Upper lobe of right lung (tissue), 1 donor: ENCODE measurements around the gene RAB31. TPM values are rescaled to one million over a fixed set of nuclear protein-coding genes. Genes with fewer than 3 reads are reported as not detected.
A peak's percentile ranks its signal among the peaks of the same experiment; 100 is the strongest.
"Not testable (repeated sequence)": the region's sequence is repeated elsewhere in the genome, so short reads cannot be mapped to it uniquely, and the experiment has no call there.

Experiments
- ATAC-seq: fragments of 200-7000 bp; cut with Tn5 transposase; one replicate; pipeline ENCODE4 v1.9.1; 2020; ENCODE audit warnings: mild to moderate bottlenecking, moderate library complexity
- DNase-seq: peaks from one replicate; pipeline ENCODE4 v3.0.0-alpha.2; 2020
- H3K27ac ChIP-seq: fragments of 200-600 bp; one replicate; pipeline ENCODE4 v1.8.0; 2022
- H3K27me3 ChIP-seq: fragments of 200-600 bp; one replicate; pipeline ENCODE4 v1.8.0; 2022; ENCODE audit warnings: mild to moderate bottlenecking
- H3K36me3 ChIP-seq: fragments of 200-600 bp; one replicate; pipeline ENCODE4 v1.8.0; 2022
- H3K4me1 ChIP-seq: fragments of 200-600 bp; one replicate; pipeline ENCODE4 v1.8.0; 2022
- H3K4me3 ChIP-seq: fragments of 200-600 bp; one replicate; pipeline ENCODE4 v1.8.0; 2022; ENCODE audit warnings: mild to moderate bottlenecking
- H3K9me3 ChIP-seq: fragments of 200-600 bp; one replicate; pipeline ENCODE4 v1.8.0; 2022
- intact Hi-C: fragments of 100-400 bp; cut with DNase I; formaldehyde crosslinking; loops from one replicate; pipeline ENCODE4 v1.11.0; 2022
- total RNA-seq: library from RNA; stranded (reverse); fragmentation: NEBNext Ultra II Directional; extraction: Animal tissue kit (Norgen Biotek cat#: 25700); gene quantifications from one replicate; pipeline ENCODE4 v1.2.1, GENCODE V29; 2021
- TF ChIP-seq, protein P1 (sequence below): fragments of 200-600 bp; IDR thresholded peaks from one replicate; pipeline ENCODE4 v1.8.0; 2022; ENCODE audit warnings: antibody characterized with exemption
- donor health status: DM: no; HTN: yes; CAD: no; lungs with severe emphysema.

The RAB31 gene
- total RNA-seq, 1 donor from 2014 or later, result 137 TPM

DNA sequence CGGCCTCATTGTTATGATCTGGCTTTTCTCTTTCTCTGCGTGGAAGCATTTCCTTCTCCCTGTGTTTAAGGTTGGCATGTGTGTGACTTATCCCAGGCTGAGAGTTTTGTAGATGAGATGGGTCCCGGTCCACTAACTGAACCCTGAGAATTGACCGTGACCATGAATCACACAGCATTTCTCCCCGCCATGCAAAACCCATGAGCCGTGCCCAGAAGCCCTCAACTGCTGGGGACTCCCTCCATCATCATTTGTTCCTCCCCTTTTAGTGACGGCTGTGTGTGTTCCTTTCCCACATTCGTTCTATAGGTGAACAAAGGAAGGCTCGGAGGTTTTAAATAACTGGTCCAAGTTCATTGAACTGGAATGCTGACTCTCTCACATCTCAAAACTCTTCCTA is 147.6 kb downstream of the RAB31 start:
- no peak for DNase-seq
- Histone ChIP-seq H3K4me3 (no peak overlapping the region), H3K4me1 (peaks cover 45% of the 10 kb centered on the region), H3K27me3 (no peaks in the 10 kb centered on the region), H3K27ac (peak overlapping the region; percentile 77), H3K36me3 (no peaks in the 10 kb centered on the region), H3K9me3 (no peaks in the 10 kb centered on the region)
- TF ChIP-seq, protein P1, sequence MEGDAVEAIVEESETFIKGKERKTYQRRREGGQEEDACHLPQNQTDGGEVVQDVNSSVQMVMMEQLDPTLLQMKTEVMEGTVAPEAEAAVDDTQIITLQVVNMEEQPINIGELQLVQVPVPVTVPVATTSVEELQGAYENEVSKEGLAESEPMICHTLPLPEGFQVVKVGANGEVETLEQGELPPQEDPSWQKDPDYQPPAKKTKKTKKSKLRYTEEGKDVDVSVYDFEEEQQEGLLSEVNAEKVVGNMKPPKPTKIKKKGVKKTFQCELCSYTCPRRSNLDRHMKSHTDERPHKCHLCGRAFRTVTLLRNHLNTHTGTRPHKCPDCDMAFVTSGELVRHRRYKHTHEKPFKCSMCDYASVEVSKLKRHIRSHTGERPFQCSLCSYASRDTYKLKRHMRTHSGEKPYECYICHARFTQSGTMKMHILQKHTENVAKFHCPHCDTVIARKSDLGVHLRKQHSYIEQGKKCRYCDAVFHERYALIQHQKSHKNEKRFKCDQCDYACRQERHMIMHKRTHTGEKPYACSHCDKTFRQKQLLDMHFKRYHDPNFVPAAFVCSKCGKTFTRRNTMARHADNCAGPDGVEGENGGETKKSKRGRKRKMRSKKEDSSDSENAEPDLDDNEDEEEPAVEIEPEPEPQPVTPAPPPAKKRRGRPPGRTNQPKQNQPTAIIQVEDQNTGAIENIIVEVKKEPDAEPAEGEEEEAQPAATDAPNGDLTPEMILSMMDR, result no peak
- peak; percentile 5 for ATAC-seq
- intact Hi-C loops, result no loop called here

DNA sequence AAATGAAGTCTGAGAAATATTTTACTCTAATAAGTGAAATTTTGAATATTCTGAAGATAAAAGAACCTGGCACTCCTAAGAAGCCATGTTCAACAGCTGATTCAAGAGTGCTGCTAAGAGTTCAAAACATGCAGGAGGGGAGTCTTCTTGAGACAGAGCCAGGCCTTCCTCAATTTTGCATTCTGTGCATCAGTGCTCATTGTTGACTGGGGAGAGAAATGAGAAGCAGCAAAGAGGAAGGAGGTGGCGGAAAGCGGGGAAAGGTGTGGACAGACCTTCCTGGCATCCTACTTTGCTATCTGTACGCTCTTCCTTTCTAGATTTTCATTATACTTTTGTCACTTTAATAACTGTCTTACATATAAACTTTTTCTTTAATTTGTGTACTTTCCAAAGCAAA is 148.0 kb downstream of the RAB31 start:
- ATAC-seq (peak; percentile 32), DNase-seq (no peak)
- H3K9me3 ChIP-seq, result no peaks in the 10 kb centered on the region
- H3K27me3 ChIP-seq, result no peaks in the 10 kb centered on the region
- no peaks in the 10 kb centered on the region for H3K36me3 ChIP-seq
- TF ChIP-seq, protein P1, result no peak
- peaks cover 44% of the 10 kb centered on the region for H3K4me1 ChIP-seq
- intact Hi-C loops, result no loop called here
- no peak overlapping the region for H3K4me3 ChIP-seq
- H3K27ac ChIP-seq, result peak overlapping the region; percentile 77

DNA sequence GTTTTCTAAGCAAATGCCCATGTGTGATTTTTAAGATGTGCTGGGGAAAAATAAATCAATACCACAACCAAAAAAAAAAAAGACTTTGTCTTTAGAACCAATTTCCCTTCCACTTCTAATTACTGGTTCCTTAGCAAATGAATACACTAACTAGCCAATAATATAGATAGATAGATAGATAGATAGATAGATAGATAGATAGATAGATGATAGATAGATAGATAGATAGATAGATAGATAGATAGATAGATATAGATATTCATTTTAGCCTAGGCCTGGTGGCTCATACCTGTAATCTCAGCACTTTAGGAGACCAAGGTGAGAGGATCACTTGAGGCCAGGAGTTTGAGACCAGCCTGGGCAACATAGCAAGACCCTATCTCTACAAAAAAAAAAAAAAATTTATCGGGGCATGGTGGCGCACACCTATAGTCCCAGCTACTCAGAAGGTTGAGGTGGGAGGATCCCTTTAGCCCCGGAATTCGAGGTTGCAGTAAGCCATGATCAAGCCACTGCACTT is 149.4 kb downstream of the RAB31 start:
- H3K27ac ChIP-seq, H3K4me3 ChIP-seq, H3K9me3 ChIP-seq, H3K27me3 ChIP-seq, H3K36me3 ChIP-seq, ATAC-seq, DNase-seq, intact Hi-C loops: not testable (repeated sequence)
- H3K4me1 ChIP-seq, result peaks cover 39% of the 10 kb centered on the region

DNA sequence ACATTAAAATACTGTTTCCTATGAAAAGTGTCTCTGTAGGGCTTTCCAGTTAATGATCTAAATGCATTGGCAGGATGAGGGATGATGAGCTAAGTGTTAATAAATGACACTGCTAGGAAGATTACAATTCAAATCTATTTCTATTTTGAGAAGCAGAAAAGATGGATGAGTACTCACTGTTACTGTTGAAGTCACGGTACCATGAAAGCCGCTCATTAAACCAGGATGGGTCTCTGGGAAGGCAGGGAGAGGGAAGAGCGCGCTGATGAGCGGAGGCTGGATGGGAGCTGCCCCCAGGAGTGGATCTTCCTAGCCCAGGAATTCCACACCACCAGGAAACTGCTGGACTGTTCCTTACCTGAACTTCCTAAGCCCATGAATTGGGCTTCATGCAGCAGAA is 150.5 kb downstream of the RAB31 start:
- Histone ChIP-seq H3K4me1 (peaks cover 39% of the 10 kb centered on the region), H3K4me3 (no peak overlapping the region), H3K27ac (no peak overlapping the region), H3K36me3 (no peaks in the 10 kb centered on the region), H3K9me3 (no peaks in the 10 kb centered on the region), H3K27me3 (no peaks in the 10 kb centered on the region)
- ATAC-seq, result no peak
- intact Hi-C loops, result no loop called here
- TF ChIP-seq, protein P1, result no peak
- no peak for DNase-seq

DNA sequence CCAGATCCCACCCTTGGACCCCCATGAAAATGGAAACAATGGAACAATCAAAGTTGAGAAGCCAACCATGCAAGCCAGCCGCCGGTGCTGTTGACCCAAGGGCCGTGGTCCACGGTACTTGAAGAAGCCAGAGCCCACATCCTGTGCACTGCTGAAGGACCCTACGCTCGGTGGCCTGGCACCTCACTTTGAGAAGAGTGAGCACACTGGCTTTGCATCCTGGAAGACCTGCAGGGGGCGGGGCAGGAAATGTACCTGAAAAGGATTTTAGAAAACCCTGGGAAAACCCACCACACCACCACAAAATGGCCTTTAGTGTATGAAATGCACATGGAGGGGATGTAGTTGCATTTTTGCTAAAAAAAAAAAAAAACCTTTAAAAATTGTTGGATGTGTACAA is 151.1 kb downstream of the RAB31 start:
- Histone ChIP-seq H3K36me3 (no peaks in the 10 kb centered on the region), H3K4me1 (peaks cover 37% of the 10 kb centered on the region), H3K4me3 (no peak overlapping the region), H3K27me3 (no peaks in the 10 kb centered on the region), H3K9me3 (no peaks in the 10 kb centered on the region), H3K27ac (no peak overlapping the region)
- no peak for ATAC-seq
- intact Hi-C loops, result no loop called here
- DNase-seq, result no peak
- TF ChIP-seq, protein P1, result no peak

DNA sequence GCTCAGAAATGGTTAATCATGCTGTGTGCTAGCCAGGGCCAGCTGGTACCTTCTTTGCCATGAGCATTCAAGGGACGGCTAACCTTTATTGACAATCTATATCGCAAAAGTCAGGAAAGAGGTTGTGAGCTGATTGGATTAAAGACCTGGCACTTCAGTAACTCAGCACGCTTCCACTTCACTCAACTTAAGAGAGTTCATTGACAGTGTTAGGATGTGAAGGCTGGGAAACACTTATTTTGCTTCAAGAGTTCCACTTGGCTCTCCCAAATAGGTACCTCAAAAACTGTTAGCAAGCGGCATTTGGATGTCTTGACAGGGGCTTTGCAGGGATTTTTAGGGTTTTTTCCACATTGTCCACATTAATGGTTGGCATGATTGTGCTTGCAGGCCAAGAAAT is 152.6 kb downstream of the RAB31 start:
- Histone ChIP-seq H3K36me3 (no peaks in the 10 kb centered on the region), H3K27ac (no peak overlapping the region), H3K27me3 (no peaks in the 10 kb centered on the region), H3K4me3 (no peak overlapping the region), H3K9me3 (no peaks in the 10 kb centered on the region), H3K4me1 (peaks cover 25% of the 10 kb centered on the region)
- intact Hi-C loops, result no loop called here
- DNase-seq (no peak), ATAC-seq (peak; percentile 40)
- TF ChIP-seq, protein P1, result no peak
